ENCODE results near the gene GRK3.

The GRK3 gene

GRCh38 chr22:25765801-25766200 lies 201.3 kb downstream of the GRK3 start:
- no peak for DNase-seq

GRCh38 chr22:25766418-25766817 lies 201.9 kb downstream of the GRK3 start:
- no peak for DNase-seq

GRCh38 chr22:25770333-25770732 lies 205.9 kb downstream of the GRK3 start:
- no peak for DNase-seq

GRCh38 chr22:25772288-25772687 lies 207.8 kb downstream of the GRK3 start:
- DNase-seq, result no peak

- no peak for DNase-seq
Measured at GRCh38 chr22:25774575-25775026, 210.1 kb downstream of the GRK3 start.

- no peak for DNase-seq
Measured at GRCh38 chr22:25775531-25775930, 211.1 kb downstream of the GRK3 start.

- DNase-seq, result no peak
Measured at GRCh38 chr22:25777411-25777810, 212.9 kb downstream of the GRK3 start.

- no peak for DNase-seq
Measured at GRCh38 chr22:25777870-25778269, 213.4 kb downstream of the GRK3 start.

Measured in activated naive CD4-positive, alpha-beta T cell treated with Interleukin-2 at 50 U/mL for 16 hours (primary cell).